Stromal cell of bone marrow (primary cell): Measurements from ENCODE around the gene ADGRD1.
A peak's percentile ranks its signal among the peaks of the same experiment; 100 is the strongest.
"Not testable (repeated sequence)": the region's sequence is repeated elsewhere in the genome, so short reads cannot be mapped to it uniquely, and the experiment has no call there.

ENCODE experiments used
- DNase-seq: peaks from one replicate; pipeline ENCODE4 v3.0.0-alpha.2; 2012; ENCODE audit warnings: low read depth

Gene ADGRD1

DNA sequence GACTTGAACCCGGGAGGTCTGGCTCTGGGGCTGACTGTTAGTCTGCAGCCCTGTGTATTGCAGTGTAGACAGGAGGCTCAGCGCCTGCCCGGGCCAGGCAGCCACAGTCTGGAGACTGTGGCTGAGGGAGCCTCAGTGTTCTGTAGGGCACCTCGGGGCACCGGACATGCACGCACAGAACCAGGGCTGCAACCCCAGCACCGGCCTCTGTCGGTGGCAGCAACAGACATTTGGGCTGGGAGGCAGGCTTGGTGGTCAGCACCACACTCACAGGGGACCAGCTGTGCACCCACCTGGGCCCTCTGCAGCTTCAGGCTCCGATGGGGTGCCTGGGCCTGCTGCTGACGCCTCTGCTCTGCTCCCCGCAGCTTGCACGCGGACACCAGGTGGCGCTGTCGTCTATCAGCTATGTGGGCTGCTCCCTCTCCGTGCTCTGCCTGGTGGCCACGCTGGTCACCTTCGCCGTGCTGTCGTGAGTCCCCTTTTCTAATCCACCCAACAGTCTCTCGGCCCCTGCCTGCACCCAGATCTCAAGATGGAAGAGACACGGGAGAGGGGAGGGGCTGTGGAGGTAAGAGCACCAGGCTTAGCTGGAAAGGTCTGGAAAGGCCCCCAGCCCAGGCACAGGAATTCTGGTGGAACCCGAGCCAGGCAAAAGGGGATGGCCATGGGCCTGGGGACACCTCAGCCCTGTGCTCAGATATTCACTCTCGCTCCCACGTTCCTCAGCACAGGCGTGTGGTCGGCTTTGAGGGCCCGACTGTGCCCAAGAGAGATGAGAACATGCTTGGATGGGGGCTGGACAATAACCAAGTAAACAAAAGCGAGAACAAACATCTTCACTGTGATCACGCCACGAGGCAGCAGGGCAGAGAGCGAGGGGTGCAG lies 151.0 kb downstream of the ADGRD1 start:
- peak; percentile 43 for DNase-seq

GRCh38 chr12:131105351-131105735 lies 151.6 kb downstream of the ADGRD1 start:
- no peak for DNase-seq

- DNase-seq, result no peak
These were observed 152.1 kb downstream of the ADGRD1 start for GRCh38 chr12:131105736-131106348.

- DNase-seq, result no peak
These were observed 152.7 kb downstream of the ADGRD1 start for GRCh38 chr12:131106349-131106941.

DNA sequence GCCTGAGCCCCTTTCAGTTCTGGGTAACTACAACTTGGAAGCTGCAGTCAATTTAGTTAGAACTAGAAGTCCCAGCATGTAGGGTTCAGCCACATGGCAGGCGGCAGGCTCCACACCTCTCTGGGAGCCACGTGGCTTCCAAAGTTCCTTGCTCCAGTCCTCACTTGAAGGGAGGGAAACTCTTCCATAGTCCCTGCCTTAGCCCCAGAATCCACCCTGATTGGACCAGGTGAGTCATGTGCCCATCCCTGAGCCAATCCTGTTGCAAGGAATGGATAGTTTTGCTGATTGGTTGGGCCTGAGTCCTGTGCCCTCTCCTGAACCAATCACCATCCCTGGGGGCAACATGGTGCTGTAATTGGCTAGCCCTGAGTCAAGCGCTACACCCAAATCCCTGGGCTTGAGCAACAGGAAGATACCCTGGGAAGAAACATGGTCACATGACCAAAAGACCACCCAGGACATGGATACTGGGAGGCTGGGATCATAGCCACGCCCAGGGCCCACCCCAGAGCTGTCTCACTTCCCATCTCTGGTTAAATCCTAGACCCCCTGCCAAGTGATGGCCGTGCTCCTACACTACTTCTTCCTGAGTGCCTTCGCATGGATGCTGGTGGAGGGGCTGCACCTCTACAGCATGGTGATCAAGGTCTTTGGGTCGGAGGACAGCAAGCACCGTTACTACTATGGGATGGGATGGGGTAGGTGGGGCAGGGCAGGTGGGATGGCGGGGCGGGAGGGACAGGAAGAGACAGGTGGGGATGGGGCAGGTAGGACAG lies 154.7 kb downstream of the ADGRD1 start:
- no peak for DNase-seq

DNA sequence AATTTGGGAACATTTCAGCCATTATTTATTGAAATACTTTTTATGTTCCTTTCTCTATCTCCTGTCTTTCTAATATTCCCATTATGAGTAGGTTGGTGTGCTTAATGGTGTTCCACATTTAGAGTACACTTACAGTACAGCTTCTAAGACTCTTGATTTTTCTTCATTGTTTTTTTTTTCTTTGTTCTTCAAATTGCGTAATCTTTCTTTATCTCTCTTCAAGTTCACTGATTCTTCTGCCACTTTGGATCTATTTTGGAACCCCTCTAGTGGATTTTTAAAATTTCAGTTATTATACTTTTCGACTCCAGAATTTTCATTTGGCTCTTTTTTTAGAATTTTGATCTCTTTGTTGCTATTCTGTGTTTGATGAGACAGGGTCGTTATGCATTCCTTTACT lies 157.7 kb downstream of the ADGRD1 start:
- DNase-seq, result no peak

GRCh38 chr12:131112021-131112420 lies 158.3 kb downstream of the ADGRD1 start:
- DNase-seq, result peak; percentile 26

GRCh38 chr12:131112700-131113290 lies 159.1 kb downstream of the ADGRD1 start:
- DNase-seq, result no peak

DNA sequence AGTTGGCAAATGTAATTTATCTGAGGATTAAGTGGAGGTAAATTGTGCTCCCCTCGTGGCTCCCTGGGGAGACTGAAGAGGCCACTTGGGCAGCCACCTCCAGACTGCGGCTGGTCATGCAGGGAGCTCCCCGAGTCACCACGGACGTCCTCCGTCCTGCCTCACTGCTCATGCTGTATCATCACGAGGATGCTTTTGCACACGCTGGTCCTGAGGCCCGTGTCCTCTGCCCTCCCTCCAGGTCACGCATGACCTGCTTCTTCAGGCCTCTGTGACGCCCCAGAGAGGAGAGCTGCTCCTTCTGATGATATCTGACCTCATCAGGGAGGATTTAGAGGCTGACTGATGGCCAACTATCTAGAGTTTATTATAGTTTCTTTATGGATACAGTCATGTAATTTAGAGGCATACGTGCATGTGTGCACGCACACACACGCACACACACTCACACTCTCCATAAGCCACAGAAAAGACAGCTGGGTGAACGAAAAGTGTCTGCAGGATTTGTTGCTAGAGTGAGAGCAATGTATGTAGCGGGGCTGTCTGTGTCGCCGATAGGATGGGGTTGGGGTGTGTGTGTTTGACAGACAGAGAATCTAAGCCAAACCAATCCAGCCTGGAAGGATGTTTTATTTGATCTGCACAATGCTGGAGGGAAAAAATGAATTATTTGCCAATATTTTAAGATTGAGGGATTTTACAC lies 160.0 kb downstream of the ADGRD1 start:
- no peak for DNase-seq

DNA sequence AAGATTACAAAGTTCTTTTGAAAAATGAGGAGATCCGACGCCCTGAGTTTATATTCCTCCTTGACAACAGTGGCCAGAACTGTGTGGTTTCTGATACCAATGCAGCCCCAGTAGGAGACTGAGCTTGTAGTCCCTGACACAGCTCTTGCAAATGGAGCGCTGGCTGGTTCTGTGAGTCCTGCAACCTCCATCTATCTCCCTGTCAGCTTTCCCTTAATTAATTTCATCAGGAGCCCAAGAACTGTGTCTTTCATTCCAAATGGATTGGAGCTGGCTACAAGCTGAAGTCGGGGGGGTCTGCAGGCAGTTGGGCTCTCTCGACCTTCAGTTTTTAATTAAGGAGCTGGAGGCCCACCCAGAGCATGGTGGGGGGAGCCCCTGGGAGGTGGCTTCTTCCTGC lies 160.6 kb downstream of the ADGRD1 start:
- DNase-seq, result no peak

DNA sequence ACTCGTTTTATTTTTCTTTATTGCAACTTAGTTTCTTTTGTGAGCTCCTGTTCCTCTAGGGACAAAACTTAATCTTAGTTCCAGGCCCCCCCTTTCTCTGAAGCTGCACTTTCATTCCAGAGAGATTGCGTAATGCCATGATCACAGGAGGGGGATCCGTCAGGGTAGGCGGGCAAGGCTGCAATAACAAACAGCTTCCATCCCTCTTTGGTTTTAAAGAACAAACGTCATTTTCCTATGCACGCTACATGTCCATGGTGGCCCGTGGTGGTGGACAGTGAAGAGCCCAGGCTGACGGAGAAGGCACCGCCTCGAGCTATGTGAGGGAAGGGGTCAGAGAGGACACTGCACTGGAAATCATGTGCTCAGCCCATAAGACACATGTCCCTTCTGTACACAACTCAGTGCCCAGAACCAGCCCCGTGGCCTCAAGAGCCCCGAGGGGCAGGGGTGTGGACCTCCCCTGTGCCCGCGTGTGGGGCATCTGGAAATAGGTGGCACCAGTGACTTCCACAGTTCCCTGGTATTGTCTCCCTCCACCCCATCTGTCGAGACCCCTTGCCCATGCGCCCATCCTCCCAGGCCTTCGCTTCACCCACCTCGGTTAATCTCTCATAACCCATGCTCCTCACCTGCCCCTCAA lies 161.4 kb downstream of the ADGRD1 start:
- no peak for DNase-seq

DNA sequence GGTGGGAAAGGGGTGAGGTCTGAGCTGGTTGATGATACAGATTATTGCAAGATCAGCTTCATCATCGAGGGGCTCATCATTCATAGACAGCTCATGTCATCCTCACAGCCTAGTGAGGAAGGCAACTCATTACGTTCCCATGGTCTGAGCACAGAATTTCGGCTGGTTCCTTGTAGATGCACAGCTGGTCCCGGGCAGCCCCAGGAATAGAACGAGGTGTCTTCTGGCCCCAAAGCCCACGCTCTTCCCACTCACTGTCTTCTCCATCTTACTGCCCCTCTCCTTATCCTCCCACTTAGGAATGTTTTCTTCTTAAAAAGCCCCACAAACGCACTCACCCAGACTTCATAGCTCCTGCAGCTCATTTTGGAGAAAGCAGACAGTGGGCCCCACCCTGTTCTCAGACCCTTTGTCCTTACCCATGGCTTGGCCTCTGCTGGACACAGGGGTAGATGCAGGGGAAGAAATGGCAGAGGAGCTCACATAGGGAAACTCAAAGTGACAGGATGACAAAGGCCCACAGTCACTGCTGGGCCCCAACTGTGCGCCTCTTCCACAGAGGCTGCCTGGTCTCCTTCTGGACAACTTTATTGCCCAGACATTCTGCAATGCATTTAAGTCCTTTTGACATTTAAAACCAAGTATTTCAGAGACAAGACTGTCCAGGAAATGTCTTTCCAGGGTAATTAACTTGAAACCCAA lies 162.2 kb downstream of the ADGRD1 start:
- no peak for DNase-seq

DNA sequence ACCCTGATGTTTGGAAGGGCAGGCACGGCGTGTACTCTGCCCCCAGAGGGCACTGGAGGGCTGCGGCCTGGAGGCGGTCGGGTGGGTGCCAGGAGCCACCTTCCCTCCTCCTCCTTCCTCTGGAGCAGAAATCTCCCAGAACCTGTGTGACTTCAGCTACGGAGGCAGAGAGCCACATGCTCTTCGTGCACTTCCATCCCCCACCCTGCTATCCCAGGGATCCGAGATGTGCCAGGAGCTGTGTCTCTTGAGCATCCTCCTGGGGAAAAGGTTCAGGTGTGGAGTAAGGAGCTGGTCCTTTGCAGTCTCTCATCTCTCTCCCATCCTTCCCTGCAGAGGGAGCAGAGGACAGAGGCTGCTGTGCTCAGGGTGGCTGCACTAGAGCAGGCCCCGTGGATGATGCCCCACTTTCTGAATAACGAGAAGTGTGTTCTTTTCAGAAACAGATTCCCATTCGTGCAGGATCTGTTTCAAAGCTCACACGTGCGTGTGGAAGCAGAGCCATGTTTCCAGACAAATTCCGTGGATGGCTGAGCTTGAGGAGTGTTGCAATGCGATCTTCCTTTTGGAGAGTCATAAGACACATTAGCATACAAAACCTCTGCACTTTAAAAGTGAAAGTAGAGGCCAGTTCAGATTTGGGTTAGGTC lies 162.9 kb downstream of the ADGRD1 start:
- DNase-seq, result peak; percentile 45

DNA sequence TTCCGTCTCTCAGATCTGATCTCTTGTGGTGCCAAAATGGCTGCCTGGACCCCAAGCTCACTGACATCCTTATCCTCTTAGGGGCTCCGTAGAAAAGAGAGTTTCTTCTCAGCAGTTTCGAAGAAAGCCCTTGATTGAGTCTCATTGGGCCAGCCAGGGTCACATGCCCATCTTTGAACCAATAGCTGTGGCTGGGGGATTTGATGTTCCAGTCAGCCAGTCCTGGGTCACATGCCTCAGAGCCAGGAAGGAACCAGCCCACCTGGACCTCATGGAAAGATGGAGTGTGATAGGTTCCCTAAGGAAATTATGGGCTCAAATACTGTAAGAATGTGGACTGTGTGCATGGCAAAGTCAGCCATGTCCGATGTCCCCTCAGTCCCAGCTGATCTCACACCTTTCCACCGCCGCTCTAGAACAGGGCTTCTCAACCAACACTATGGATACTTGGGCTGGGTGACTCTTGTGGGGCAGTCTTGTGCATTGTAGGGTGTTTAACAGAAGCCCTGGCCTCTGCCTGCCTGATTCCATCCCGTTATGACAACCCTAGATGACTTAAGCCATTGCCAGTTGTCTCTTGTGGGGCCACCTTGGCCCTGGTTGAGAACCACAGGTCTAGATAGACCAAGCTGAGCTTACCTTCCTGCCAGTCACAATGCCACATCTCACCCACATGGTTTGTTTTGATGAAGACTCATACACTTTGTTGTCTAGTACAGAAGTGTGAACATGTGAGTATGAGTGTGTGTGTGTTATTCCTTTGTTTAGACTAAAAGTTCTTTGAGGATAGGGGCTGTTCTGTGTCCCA lies 163.9 kb downstream of the ADGRD1 start:
- DNase-seq, result no peak

- no peak for DNase-seq
These were observed 164.7 kb downstream of the ADGRD1 start for GRCh38 chr12:131118371-131118770.

DNA sequence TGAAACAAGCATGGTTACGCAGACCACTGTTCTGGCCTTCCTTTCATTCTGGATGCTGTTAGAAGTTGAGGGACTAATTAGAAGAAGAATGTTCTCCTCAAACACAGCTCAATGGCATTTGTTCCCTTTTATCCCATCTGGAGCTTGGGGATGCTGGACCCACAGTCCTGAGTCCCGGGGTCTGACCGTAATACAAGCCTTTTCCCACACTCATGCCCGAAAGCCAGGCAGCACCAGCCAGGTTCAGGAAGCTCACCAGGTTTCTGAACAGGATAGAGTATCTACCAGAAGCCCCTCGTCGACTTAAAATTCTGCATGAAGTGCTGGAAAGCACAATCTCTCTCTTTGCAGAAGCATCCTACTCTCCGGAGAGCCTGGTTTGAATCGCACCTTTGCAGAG lies 165.6 kb downstream of the ADGRD1 start:
- DNase-seq, result not testable (repeated sequence)

- no peak for DNase-seq
These were observed 166.2 kb downstream of the ADGRD1 start for GRCh38 chr12:131119936-131120335.

DNA sequence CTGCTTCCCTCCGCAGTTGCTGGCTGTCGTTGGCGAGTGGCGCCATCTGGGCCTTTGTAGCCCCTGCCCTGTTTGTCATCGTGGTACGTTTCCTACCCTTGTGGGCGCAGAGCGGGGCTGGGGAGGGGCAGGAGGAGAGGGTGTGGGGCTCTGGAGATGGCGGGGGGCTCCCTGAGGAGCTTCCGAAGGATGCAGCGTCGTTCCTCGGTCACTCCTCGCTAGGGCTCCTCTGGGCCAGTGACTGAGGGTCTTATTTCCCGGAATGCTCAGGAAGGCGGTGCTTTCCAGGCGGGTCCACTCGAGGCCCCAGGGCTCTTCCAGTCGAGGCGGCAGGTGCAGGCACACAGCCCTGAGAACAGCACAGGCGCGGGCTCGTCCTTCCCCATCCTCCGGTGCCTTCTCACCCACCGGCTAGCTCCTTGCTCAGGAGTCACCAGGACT lies 167.1 kb downstream of the ADGRD1 start:
- no peak for DNase-seq
